GM10266 (cell line): ENCODE data around the gene SLC22A13.
"Not testable (repeated sequence)": the region's sequence is repeated elsewhere in the genome, so short reads cannot be mapped to it uniquely, and the experiment has no call there.

Experiments
- DNase-seq: peaks from one replicate; pipeline ENCODE4 v3.0.0; 2012; ENCODE audit errors: extremely low spot score
- CTCF ChIP-seq: IDR thresholded peaks from 2 replicates; pipeline ENCODE4 v1.5.1; 2012; ENCODE audit warnings: mild to moderate bottlenecking, low read depth; ENCODE audit not compliant: control insufficient read depth, insufficient read depth; ENCODE audit errors: missing control alignments

The SLC22A13 gene

DNA sequence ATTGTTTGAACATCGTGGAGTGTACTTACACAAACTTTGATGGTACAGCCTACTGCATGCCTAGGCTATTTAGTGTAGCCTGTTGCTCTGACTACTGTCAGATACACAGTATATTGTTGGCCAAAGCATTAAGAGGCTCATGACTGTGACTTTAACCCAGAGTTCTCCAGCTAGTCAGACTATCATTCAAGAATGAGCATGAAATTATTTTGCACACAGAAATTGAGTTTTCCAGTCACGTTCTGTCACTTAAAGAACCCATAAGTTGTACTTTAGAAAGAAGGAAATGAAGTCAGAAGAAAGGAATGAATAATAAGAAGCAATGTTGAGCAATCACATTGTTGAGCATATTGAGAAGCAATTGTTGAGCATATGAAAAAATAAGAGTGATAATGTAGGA lies 37.6 kb upstream of the SLC22A13 start:
- no peak for DNase-seq
- TF ChIP-seq CTCF = no peak

DNA sequence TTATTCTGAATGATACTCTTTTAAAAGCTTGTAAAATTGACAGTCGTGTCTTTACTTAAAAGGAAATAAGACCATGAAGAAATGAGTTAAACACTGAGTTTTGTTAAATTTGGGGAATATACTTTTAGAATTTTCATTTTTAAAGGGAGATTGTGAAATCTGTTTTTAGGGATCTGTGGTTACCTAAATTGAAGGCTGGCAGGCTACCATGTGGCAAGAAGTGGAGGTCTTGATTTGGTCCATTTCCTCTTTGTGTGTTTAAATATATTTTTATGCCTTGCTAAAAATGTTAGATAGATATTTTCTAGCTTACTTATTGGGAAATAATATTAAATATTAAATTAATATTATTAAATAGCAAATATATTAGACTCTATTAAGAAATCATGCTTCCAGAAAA lies 36.6 kb upstream of the SLC22A13 start:
- no peak for DNase-seq
- TF ChIP-seq CTCF = no peak

GRCh38 chr3:38232701-38233100 lies 32.9 kb upstream of the SLC22A13 start:
- TF ChIP-seq CTCF = no peak

GRCh38 chr3:38235466-38235865 lies 30.1 kb upstream of the SLC22A13 start:
- TF ChIP-seq CTCF = no peak

More at GRCh38 chr3:38232701-38233100, 32.9 kb upstream of the SLC22A13 start:
- DNase-seq = no peak

GRCh38 chr3:38238416-38239008 lies 27.1 kb upstream of the SLC22A13 start:
- DNase-seq = no peak
- TF ChIP-seq CTCF = no peak

More at GRCh38 chr3:38235466-38235865, 30.1 kb upstream of the SLC22A13 start:
- DNase-seq = no peak

- not testable (repeated sequence) for DNase-seq
Measured at GRCh38 chr3:38242812-38243211, 22.8 kb upstream of the SLC22A13 start.

DNA sequence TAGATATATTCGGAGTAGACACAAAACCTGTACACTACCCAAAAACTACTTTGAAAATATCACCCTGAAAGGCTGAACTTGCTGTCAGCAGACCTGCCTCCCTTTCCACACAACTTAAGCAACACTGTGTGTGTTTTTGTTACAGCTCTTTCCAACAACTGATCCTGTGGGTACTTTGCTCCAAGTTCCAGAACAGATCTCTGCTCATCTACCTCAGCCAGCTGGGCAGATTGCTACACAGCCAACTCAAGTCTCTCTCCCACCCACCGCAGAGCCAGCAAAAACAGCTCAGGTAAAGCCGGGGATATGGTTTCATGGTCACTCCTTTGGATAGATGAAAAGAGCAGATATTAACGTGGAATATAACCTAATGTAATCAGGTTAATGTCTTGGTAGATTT lies 19.7 kb upstream of the SLC22A13 start:
- no peak for DNase-seq
- TF ChIP-seq CTCF = no peak

- no peak for TF ChIP-seq CTCF
- DNase-seq = no peak
Measured at GRCh38 chr3:38247366-38248035, 18.1 kb upstream of the SLC22A13 start.
